HCT116 (cell line): ENCODE results near the gene U2AF1L4. TPM values are rescaled to one million over a fixed set of nuclear protein-coding genes. Genes with fewer than 3 reads are reported as not detected.

Experiments used
- ATAC-seq: fragments of 200-7000 bp; cut with Tn5 transposase; 2 replicates; pipeline ENCODE4 v1.9.1; 2020; ENCODE audit warnings: mild to moderate bottlenecking, moderate library complexity
- BruUV-seq: library from RNA; stranded (reverse); fragments of 400-500 nt; replicated peaks from 2 replicates; lab custom pipeline; 2021; lab: Mats Ljungman, UMichigan
- CTCF ChIA-PET: fragments of 300-600 bp; sonication (Branson Sonifier 250); formaldehyde crosslinking; loops from one replicate; lab custom pipeline; 2021; ENCODE audit warnings: antibody characterized with exemption; lab: Charles Lee
- POLR2A ChIA-PET: fragments of 300-600, 350-600 bp; sonication (Branson Sonifier 250); formaldehyde crosslinking; loops from one replicate; lab custom pipeline; 2021; ENCODE audit warnings: antibody characterized with exemption; lab: Charles Lee
- RAD21 ChIA-PET, 2 experiments: fragments of 300-600 bp; sonication (Branson Sonifier 250); formaldehyde crosslinking; loops; one replicate each; lab custom pipeline; 2023; ENCODE audit warnings: low total read pairs in 2 of 2; ENCODE audit not compliant: uncharacterized antibody in 2 of 2, unreplicated experiment in 2 of 2, low non-redundant PET in 1 of 2; lab: Charles Lee
- DNase-seq: peaks from one replicate; pipeline ENCODE4 v3.0.0-alpha.2; 2010; ENCODE audit warnings: low read depth, low spot score
- H2AFZ ChIP-seq: fragments of 200-600 bp; shearing (Covaris generic), sonication (generic); 2 replicates; pipeline ENCODE4 v1.6.1; 2017; ENCODE audit warnings: low read depth, mixed run types, mixed read lengths, antibody characterized with exemption, low read length; ENCODE audit not compliant: poor library complexity, severe bottlenecking
- H3K27ac ChIP-seq: 2 replicates; pipeline ENCODE4 v1.5.1; 2012; ENCODE audit warnings: low read depth, low read length
- H3K27me3 ChIP-seq: fragments of 200-600 bp; sonication (generic); 2 replicates; pipeline ENCODE4 v1.6.1; 2016; ENCODE audit warnings: mixed run types, low read length, mixed read lengths; ENCODE audit not compliant: insufficient read depth
- H3K36me3 ChIP-seq, 2 experiments: fragments of 200-500 bp in 1 of 2; fragments of 200-600 bp in 1 of 2; sonication (Bioruptor generic) in 1 of 2; sonication (generic) in 1 of 2; 2 replicates each; pipeline versions ENCODE4 v1.5.1 to v1.6.1; 2014 to 2016; ENCODE audit warnings: low read length in 2 of 2, inconsistent platforms in 1 of 2, mixed read lengths in 1 of 2, mixed run types in 1 of 2; ENCODE audit not compliant: insufficient read depth in 2 of 2, control insufficient read depth in 1 of 2
- H3K4me1 ChIP-seq, 2 experiments: fragments of 200-600 bp in 1 of 2; sonication (generic) in 1 of 2; 2 replicates each; pipeline versions ENCODE4 v1.5.1 to v1.6.1; 2012 to 2017; ENCODE audit warnings: low read length in 2 of 2, inconsistent platforms in 1 of 2, mild to moderate bottlenecking in 1 of 2, mixed read lengths in 1 of 2, mixed run types in 1 of 2, moderate library complexity in 1 of 2; ENCODE audit not compliant: insufficient read depth in 2 of 2, control insufficient read depth in 1 of 2
- H3K4me2 ChIP-seq: fragments of 200-600 bp; sonication (generic); 2 replicates; pipeline ENCODE4 v1.6.1; 2017; ENCODE audit warnings: mixed run types, low read length, mixed read lengths
- H3K4me3 ChIP-seq, 2 experiments: fragments of 200-600 bp in 1 of 2; sonication (generic) in 1 of 2; replicated peaks in 1 of 2; 2 replicates each; pipeline ENCODE4 v1.5.1; 2011 to 2016; ENCODE audit warnings: low read length in 2 of 2, control low read depth in 1 of 2, low read depth in 1 of 2, mild to moderate bottlenecking in 1 of 2, mixed read lengths in 1 of 2, mixed run types in 1 of 2
- H3K79me2 ChIP-seq: fragments of 200-600 bp; sonication (generic); 2 replicates; pipeline ENCODE4 v1.6.1; 2017; ENCODE audit warnings: mild to moderate bottlenecking, mixed run types, low read length, moderate library complexity, mixed read lengths; ENCODE audit not compliant: insufficient read depth
- H3K9ac ChIP-seq: fragments of 200-600 bp; sonication (generic); 2 replicates; pipeline ENCODE4 v1.6.1; 2016; ENCODE audit warnings: low read length, mixed read lengths
- H3K9me2 ChIP-seq: fragments of 200-600 bp; sonication (generic), shearing (Covaris generic); 2 replicates; pipeline ENCODE4 v1.6.1; 2017; ENCODE audit warnings: mixed run types, mild to moderate bottlenecking, moderate library complexity; ENCODE audit not compliant: insufficient read depth
- H3K9me3 ChIP-seq, 2 experiments: fragments of 200-500 bp in 1 of 2; fragments of 200-600 bp in 1 of 2; sonication (Bioruptor generic) in 1 of 2; sonication (generic) in 1 of 2; 2 replicates each; pipeline ENCODE4 v1.6.1; 2014 to 2017; ENCODE audit warnings: low read length in 2 of 2, mixed read lengths in 2 of 2, inconsistent platforms in 1 of 2, low read depth in 1 of 2, mild to moderate bottlenecking in 1 of 2, mixed run types in 1 of 2, moderate library complexity in 1 of 2; ENCODE audit not compliant: control insufficient read depth in 1 of 2, insufficient read depth in 1 of 2
- H4K20me1 ChIP-seq: fragments of 200-600 bp; sonication (generic), shearing (Covaris generic); 2 replicates; pipeline ENCODE4 v1.6.1; 2017; ENCODE audit warnings: mixed run types, mild to moderate bottlenecking, moderate library complexity; ENCODE audit not compliant: insufficient read depth
- ATF3 ChIP-seq: IDR thresholded peaks from 2 replicates; pipeline ENCODE4 v1.6.1; 2012
- CBX3 ChIP-seq: IDR thresholded peaks from 2 replicates; pipeline ENCODE4 v1.6.1; 2012; ENCODE audit warnings: low read depth
- CEBPB ChIP-seq: IDR thresholded peaks from 2 replicates; pipeline ENCODE4 v1.6.1; 2012; ENCODE audit warnings: low read depth
- EGR1 ChIP-seq: IDR thresholded peaks from 2 replicates; pipeline ENCODE4 v1.6.1; 2012; ENCODE audit warnings: low read depth
- ELF1 ChIP-seq: IDR thresholded peaks from 2 replicates; pipeline ENCODE4 v1.6.1; 2012; ENCODE audit warnings: low read depth, borderline replicate concordance
- EZH2 ChIP-seq: fragments of 200-600 bp; sonication (generic); IDR thresholded peaks from 2 replicates; pipeline ENCODE4 v1.6.1; 2017; ENCODE audit warnings: antibody characterized with exemption, mixed run types
- EZH2phosphoT487 ChIP-seq: fragments of 200-600 bp; IDR thresholded peaks from 2 replicates; pipeline ENCODE4 v1.6.1; 2018; ENCODE audit warnings: antibody characterized with exemption, borderline replicate concordance
- FOSL1 ChIP-seq: IDR thresholded peaks from 2 replicates; pipeline ENCODE4 v1.6.1; 2012; ENCODE audit warnings: low read depth
- JUND ChIP-seq: IDR thresholded peaks from 2 replicates; pipeline ENCODE4 v1.6.1; 2012
- MAX ChIP-seq: IDR thresholded peaks from 2 replicates; pipeline ENCODE4 v1.6.1; 2012
- POLR2A ChIP-seq: IDR thresholded peaks from 2 replicates; pipeline ENCODE4 v1.7.0; 2011; ENCODE audit warnings: borderline replicate concordance; ENCODE audit not compliant: insufficient read depth, insufficient read length; ENCODE audit errors: extremely low read depth
- RAD21 ChIP-seq: IDR thresholded peaks from 2 replicates; pipeline ENCODE4 v1.6.1; 2012; ENCODE audit warnings: low read depth, mild to moderate bottlenecking
- SP1 ChIP-seq: IDR thresholded peaks from 2 replicates; pipeline ENCODE4 v1.6.1; 2012; ENCODE audit warnings: low read depth
- SRF ChIP-seq: IDR thresholded peaks from 2 replicates; pipeline ENCODE4 v1.6.1; 2012; ENCODE audit warnings: low read depth
- TCF7L2 ChIP-seq: IDR thresholded peaks from 2 replicates; pipeline ENCODE4 v1.7.0; 2011; ENCODE audit warnings: borderline replicate concordance, inconsistent platforms; ENCODE audit not compliant: insufficient read depth, insufficient read length; ENCODE audit errors: extremely low read depth
- YY1 ChIP-seq: IDR thresholded peaks from 2 replicates; pipeline ENCODE4 v1.6.1; 2011; ENCODE audit warnings: low read length, low read depth, moderate library complexity, mild to moderate bottlenecking; ENCODE audit not compliant: insufficient replicate concordance; ENCODE audit errors: extremely low read depth
- ZBTB33 ChIP-seq: IDR thresholded peaks from 2 replicates; pipeline ENCODE4 v1.6.1; 2011; ENCODE audit warnings: mild to moderate bottlenecking, low read length, moderate library complexity; ENCODE audit not compliant: insufficient replicate concordance; ENCODE audit errors: extremely low read depth
- ZNF274 ChIP-seq: fragments of 200-500 bp; sonication (Bioruptor generic); IDR thresholded peaks from 2 replicates; pipeline ENCODE4 v1.6.1; 2014; ENCODE audit warnings: mild to moderate bottlenecking, low read depth, low read length, inconsistent platforms
- intact Hi-C: fragments of 100-400 bp; cut with micrococcal nuclease; formaldehyde crosslinking; loops from 2 replicates; pipeline ENCODE4 v1.10.0; 2022
- total RNA-seq: library from RNA; stranded (reverse); gene quantifications from one replicate; pipeline ENCODE4 v1.2.1, GENCODE V29; 2021; ENCODE audit not compliant: unreplicated experiment
- TF ChIP-seq, protein P1 (sequence below), 3 experiments: fragments of 200-600 bp in 1 of 3; sonication (generic) in 1 of 3; IDR thresholded peaks in 2 of 3; conservative IDR thresholded peaks in 1 of 3; 2 replicates each; pipeline ENCODE4 v1.5.1; 2012 to 2017; ENCODE audit warnings: low read depth in 2 of 3, low read length in 2 of 3, antibody characterized with exemption in 1 of 3, borderline replicate concordance in 1 of 3, control low read depth in 1 of 3, mild to moderate bottlenecking in 1 of 3, mixed read lengths in 1 of 3, mixed run types in 1 of 3, moderate library complexity in 1 of 3; ENCODE audit not compliant: insufficient read depth in 1 of 3
- TF ChIP-seq, protein P2 (sequence below): IDR thresholded peaks from 2 replicates; pipeline ENCODE4 v1.6.1; 2012; ENCODE audit warnings: low read depth

U2AF1L4 gene
- total RNA-seq, 1 experiment from 2014 or later = 15.6 TPM

GRCh38 chr19:35729021-35729420, 16.2 kb downstream of the U2AF1L4 start:
- Histone ChIP-seq H2AFZ (no peak overlapping the region), H3K9me3 (no peaks in the 10 kb centered on the region), H3K79me2 (no peaks in the 10 kb centered on the region), H3K27me3 (no peaks in the 10 kb centered on the region), H3K36me3 (peaks cover 55 to 65% of the 10 kb centered on the region in 2 experiments), H3K4me1 (no peaks in the 10 kb centered on the region), H3K4me3 (no peak overlapping the region), H3K9ac (no peak overlapping the region), H3K9me2 (no peaks in the 10 kb centered on the region)
- BruUV-seq = no TSS peak
- DNase-seq (no peak), ATAC-seq (no peak)
- ChIA-PET POLR2A (no interaction called here), CTCF (no interaction called here)
- TF ChIP-seq, protein P1, sequence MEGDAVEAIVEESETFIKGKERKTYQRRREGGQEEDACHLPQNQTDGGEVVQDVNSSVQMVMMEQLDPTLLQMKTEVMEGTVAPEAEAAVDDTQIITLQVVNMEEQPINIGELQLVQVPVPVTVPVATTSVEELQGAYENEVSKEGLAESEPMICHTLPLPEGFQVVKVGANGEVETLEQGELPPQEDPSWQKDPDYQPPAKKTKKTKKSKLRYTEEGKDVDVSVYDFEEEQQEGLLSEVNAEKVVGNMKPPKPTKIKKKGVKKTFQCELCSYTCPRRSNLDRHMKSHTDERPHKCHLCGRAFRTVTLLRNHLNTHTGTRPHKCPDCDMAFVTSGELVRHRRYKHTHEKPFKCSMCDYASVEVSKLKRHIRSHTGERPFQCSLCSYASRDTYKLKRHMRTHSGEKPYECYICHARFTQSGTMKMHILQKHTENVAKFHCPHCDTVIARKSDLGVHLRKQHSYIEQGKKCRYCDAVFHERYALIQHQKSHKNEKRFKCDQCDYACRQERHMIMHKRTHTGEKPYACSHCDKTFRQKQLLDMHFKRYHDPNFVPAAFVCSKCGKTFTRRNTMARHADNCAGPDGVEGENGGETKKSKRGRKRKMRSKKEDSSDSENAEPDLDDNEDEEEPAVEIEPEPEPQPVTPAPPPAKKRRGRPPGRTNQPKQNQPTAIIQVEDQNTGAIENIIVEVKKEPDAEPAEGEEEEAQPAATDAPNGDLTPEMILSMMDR (IDR thresholded peaks at IDR 0.05 in 2 of 3, conservative IDR thresholded peaks at IDR 0.05 in 1 of 3; ENCODE audit: borderline replicate concordance in 1 of 3, insufficient read depth in 1 of 3, low read depth in 2 of 3, low read length in 2 of 3) = no peak
- no peak for TF ChIP-seq ELF1
- no peak for TF ChIP-seq SP1
- TF ChIP-seq ZBTB33 = no peak
- TF ChIP-seq SRF = no peak
- no peak for TF ChIP-seq CEBPB
- no peak for TF ChIP-seq YY1
- no peak for TF ChIP-seq EZH2
- TF ChIP-seq MAX = no peak
- TF ChIP-seq ATF3 = no peak
- no peak for TF ChIP-seq TCF7L2
- no peak for TF ChIP-seq JUND
- TF ChIP-seq POLR2A = no peak
- TF ChIP-seq ZNF274 = no peak
- TF ChIP-seq RAD21 = no peak
- TF ChIP-seq CBX3 = no peak
- TF ChIP-seq, protein P2, sequence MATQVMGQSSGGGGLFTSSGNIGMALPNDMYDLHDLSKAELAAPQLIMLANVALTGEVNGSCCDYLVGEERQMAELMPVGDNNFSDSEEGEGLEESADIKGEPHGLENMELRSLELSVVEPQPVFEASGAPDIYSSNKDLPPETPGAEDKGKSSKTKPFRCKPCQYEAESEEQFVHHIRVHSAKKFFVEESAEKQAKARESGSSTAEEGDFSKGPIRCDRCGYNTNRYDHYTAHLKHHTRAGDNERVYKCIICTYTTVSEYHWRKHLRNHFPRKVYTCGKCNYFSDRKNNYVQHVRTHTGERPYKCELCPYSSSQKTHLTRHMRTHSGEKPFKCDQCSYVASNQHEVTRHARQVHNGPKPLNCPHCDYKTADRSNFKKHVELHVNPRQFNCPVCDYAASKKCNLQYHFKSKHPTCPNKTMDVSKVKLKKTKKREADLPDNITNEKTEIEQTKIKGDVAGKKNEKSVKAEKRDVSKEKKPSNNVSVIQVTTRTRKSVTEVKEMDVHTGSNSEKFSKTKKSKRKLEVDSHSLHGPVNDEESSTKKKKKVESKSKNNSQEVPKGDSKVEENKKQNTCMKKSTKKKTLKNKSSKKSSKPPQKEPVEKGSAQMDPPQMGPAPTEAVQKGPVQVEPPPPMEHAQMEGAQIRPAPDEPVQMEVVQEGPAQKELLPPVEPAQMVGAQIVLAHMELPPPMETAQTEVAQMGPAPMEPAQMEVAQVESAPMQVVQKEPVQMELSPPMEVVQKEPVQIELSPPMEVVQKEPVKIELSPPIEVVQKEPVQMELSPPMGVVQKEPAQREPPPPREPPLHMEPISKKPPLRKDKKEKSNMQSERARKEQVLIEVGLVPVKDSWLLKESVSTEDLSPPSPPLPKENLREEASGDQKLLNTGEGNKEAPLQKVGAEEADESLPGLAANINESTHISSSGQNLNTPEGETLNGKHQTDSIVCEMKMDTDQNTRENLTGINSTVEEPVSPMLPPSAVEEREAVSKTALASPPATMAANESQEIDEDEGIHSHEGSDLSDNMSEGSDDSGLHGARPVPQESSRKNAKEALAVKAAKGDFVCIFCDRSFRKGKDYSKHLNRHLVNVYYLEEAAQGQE = no peak
- no peak for TF ChIP-seq FOSL1
- no peak for TF ChIP-seq EZH2phosphoT487
- no peak for TF ChIP-seq EGR1
- TF ChIP-seq, all 23 proteins: peak for 0
- intact Hi-C loops = no loop called here
- H4K20me1 ChIP-seq = no peaks in the 10 kb centered on the region
- no peak overlapping the region for H3K27ac ChIP-seq
- no peak overlapping the region for H3K4me2 ChIP-seq
- RAD21 ChIA-PET = no interaction called here
